GM23248 (cell line): ENCODE results near the gene DPY19L1.

Experiments
- EZH2 ChIP-seq: fragments of 200-600 bp; sonication (generic); IDR thresholded peaks from 2 replicates; pipeline ENCODE4 v1.6.1; 2018; ENCODE audit warnings: antibody characterized with exemption, mild to moderate bottlenecking; ENCODE audit not compliant: insufficient read depth, poor library complexity, severe bottlenecking
- EZH2phosphoT487 ChIP-seq: fragments of 200-600 bp; sonication (generic); IDR thresholded peaks from 2 replicates; pipeline ENCODE4 v1.6.1; 2018; ENCODE audit warnings: antibody characterized with exemption, moderate library complexity, mild to moderate bottlenecking, low read depth; ENCODE audit not compliant: insufficient read depth

GRCh38 chr7:35037211-35037525 is at the start of gene DPY19L1:
- TF ChIP-seq EZH2phosphoT487 (no peak), EZH2 (no peak)
